CD4-positive, alpha-beta T cell treated with Interleukin-2 at 100 ng/mL for 4 hours (primary cell): ENCODE measurements around the gene NOL6.
"Not testable (repeated sequence)": the region's sequence is repeated elsewhere in the genome, so short reads cannot be mapped to it uniquely, and the experiment has no call there.

Experiments used
- DNase-seq: peaks from one replicate; pipeline ENCODE4 v3.0.0-alpha.2; 2020; ENCODE audit warnings: low spot score

The NOL6 gene

GRCh38 chr9:33473643-33474352 is at the start of gene NOL6:
NOL6 (minus strand) TSS chr9:33473924; CDS start chr9:33473842, 82 bp downstream.
- peak; percentile 99 for DNase-seq

GRCh38 chr9:33521861-33522260 is 48.1 kb upstream of the NOL6 start:
- DNase-seq, result not testable (repeated sequence)

GRCh38 chr9:33517934-33518577 is 44.3 kb upstream of the NOL6 start:
- DNase-seq, result not testable (repeated sequence)

GRCh38 chr9:33517373-33517772 is 43.6 kb upstream of the NOL6 start:
- peak; percentile 31 for DNase-seq

- not testable (repeated sequence) for DNase-seq
Observed at GRCh38 chr9:33516397-33516796, 42.7 kb upstream of the NOL6 start.

- DNase-seq, result not testable (repeated sequence)
Observed at GRCh38 chr9:33515342-33515995, 41.7 kb upstream of the NOL6 start.

GRCh38 chr9:33512535-33512934 is 38.8 kb upstream of the NOL6 start:
- DNase-seq, result not testable (repeated sequence)

GRCh38 chr9:33511184-33511517 is 37.4 kb upstream of the NOL6 start:
- DNase-seq, result peak; percentile 5

- DNase-seq, result peak; percentile 21
Observed at GRCh38 chr9:33510262-33511183, 36.8 kb upstream of the NOL6 start.

GRCh38 chr9:33506626-33507370 is 33.1 kb upstream of the NOL6 start:
- DNase-seq, result no peak

GRCh38 chr9:33498387-33498786 is 24.7 kb upstream of the NOL6 start:
- no peak for DNase-seq

GRCh38 chr9:33493819-33494218 is 20.1 kb upstream of the NOL6 start:
- DNase-seq, result not testable (repeated sequence)

GRCh38 chr9:33489066-33489465 is 15.3 kb upstream of the NOL6 start:
- no peak for DNase-seq

GRCh38 chr9:33485312-33485711 is 11.6 kb upstream of the NOL6 start:
- DNase-seq, result not testable (repeated sequence)

GRCh38 chr9:33480976-33481375 is 7.3 kb upstream of the NOL6 start:
- DNase-seq, result no peak

- no peak for DNase-seq
Observed at GRCh38 chr9:33480106-33480505, 6.4 kb upstream of the NOL6 start.

GRCh38 chr9:33476503-33476902 is 2.8 kb upstream of the NOL6 start:
- DNase-seq, result no peak

- DNase-seq, result no peak
Observed at GRCh38 chr9:33475357-33475756, 1.6 kb upstream of the NOL6 start.

GRCh38 chr9:33472881-33473615 is 676 bp downstream of the NOL6 start:
- no peak for DNase-seq

GRCh38 chr9:33472171-33472880 is 1.4 kb downstream of the NOL6 start:
- DNase-seq, result no peak
